Epithelial cell of esophagus (primary cell): ENCODE results near the gene KLK10.

Source experiments
- DNase-seq: peaks from one replicate; pipeline ENCODE4 v3.0.0; 2010; ENCODE audit warnings: low read depth
- H3K4me3 ChIP-seq: 2 replicates; pipeline ENCODE4 v1.5.1; 2011; ENCODE audit warnings: mild to moderate bottlenecking, low read length, control low read depth
- CTCF ChIP-seq: IDR thresholded peaks from 2 replicates; pipeline ENCODE4 v1.5.1; 2011; ENCODE audit warnings: low read depth, mild to moderate bottlenecking, low read length, control low read depth, inconsistent platforms; ENCODE audit not compliant: insufficient read depth; ENCODE audit errors: missing control alignments

Gene KLK10

DNA sequence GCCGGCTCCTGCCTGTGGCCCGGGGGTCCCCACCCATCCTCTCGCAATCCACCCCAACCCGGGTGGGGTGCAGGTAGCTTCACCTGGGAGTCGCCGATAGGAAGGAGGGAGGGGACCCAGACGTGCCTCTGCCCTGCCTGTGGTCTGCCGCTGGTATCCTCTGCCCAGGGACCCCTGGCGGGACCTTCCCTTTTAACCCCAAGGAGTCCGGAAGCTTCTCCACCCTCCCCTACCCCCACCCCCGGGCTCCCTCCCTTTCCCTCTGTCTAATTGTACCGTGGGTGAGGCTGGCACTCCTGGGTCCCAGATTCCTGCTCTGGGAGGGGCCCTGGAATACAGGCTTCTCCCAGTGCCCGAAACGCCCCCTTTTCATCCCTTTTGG is at the start of gene KLK10:
TSS of gene KLK10 (minus strand) at position 166 of the 382 bp plus-strand sequence. CDS start 579 bp downstream, outside the sequence.
- no peak for TF ChIP-seq CTCF
- peak within 1 kb of the TSS; percentile 40 for H3K4me3 ChIP-seq
- no peak for DNase-seq

DNA sequence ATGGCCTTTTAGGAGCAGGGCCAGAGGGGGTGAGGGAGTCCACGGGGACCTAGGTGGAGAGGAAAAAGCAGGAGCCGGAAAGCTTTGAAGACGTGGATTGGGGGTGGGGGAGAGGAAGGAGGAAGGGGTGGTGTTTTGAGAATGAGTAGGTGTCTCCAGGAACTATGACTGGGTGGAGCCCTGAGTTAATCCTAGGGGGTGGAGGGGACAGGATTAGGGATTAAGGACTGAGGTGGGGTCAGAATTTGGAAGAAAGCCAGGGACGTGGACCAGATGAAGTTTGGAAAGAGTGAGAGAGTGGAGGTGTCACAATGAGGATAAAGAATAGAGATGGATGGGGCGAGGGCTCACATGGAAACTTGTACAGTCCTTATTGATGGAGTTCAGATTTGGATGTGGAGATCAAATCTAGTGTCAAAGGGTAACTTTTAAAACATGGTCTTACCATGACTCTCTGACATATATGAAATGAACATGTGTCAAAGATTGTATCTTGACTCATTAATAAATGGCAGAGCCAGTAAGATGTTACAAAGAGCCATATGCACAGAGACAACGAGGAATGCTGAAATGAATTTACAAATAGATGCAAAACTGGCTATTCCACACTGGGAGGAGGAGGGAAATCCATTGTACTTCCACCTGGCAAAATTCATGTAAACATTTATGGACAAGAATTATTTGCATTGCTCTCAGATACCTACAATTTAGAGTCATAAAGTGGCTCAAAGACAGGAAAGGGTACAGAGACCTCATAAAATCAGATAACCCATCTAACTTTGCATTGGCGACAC is 47.1 kb upstream of the KLK10 start:
- DNase-seq = no peak
- no peak for TF ChIP-seq CTCF
- H3K4me3 ChIP-seq = no peak overlapping the region

DNA sequence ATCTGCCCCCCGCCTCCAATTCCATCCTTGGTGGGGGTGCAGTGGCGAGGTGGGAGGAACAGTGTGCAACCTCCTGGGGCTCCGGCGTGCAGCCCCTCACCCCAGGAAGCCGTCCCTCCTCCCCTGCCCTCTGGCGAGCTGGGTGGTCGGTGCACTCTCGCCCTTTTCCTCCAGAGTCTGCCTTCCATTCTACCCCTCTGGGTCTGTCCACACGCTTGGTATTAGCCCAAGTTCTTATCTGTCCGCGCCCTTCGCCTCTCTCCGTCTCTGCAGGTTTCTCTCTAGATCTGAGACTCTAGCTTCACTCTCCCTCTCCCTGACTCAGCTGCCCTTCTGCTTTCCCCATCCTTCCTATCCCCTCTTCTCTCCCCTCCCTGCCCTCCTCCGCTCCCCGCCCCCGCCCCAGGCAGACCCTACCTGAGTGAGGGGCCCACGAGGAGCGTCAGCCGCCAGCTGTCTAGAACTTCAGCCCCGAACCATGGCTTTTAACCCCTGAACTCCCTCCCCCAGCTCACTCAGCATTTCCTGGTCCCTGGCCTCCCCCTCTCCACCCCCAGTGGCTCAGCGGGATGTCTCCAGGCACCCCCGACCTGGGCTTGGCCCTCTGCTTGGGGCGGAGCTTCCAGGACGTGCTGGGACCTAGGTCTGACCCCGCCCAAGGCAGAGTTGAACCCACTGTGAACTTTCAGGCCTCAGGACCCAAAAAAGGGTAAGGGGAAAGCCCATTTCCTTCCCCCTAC is 45.9 kb upstream of the KLK10 start:
- no peak for DNase-seq
- no peak for TF ChIP-seq CTCF
- no peak overlapping the region for H3K4me3 ChIP-seq

GRCh38 chr19:51064534-51065220 is 45.2 kb upstream of the KLK10 start, which contains the start of gene KLK13:
Gene KLK13, minus strand, starts transcription at chr19:51065092. Its CDS starts 25 bp downstream, at chr19:51065067.
- no peak within 1 kb of the TSS for H3K4me3 ChIP-seq
- no peak for TF ChIP-seq CTCF
- no peak for DNase-seq

GRCh38 chr19:51063664-51064063 is 44.2 kb upstream of the KLK10 start:
- H3K4me3 ChIP-seq = no peak overlapping the region
- DNase-seq = no peak
- no peak for TF ChIP-seq CTCF

DNA sequence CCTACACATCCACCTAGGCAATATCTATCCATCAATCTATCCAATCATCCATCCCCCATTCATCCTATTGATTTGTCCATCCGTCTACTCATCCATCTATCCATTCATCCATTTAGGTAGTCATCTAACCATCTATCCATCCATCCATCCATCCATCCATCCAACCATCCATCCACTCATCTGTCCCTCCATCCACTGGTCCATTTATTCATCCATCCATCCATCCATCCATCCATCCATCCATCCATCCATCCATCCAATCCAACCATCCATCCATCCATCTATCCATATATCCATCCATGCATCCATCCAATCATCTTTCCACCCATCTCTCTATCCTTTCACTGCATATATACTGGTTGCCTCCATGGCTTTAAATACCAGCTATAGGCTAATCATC is 41.5 kb upstream of the KLK10 start:
- no peak for TF ChIP-seq CTCF
- DNase-seq = no peak
- no peak overlapping the region for H3K4me3 ChIP-seq
